ENCODE results near the gene KCNJ1.

The KCNJ1 gene

DNA sequence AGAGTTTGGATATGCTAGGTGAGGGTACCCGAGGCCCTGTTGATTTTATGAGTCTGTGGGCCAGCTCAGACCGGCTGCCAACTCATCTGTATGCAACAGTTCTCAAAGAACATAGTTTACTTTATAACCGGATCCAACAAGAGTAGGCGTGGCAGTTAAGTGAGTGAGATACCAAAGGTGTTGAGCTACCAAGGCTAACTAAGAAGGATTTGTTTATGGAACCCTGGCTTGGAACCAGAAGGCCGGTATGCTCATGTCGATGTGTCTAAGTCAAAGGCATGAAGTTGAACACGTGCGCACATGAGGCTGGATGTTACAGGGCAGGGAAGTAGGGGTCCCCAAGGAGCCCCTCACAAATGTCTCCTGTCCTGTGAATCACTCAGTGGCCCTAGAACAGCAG is at the start of gene KCNJ1:
Gene KCNJ1, minus strand, starts transcription at position 20 of the 400 bp plus-strand sequence. CDS start 27,053 bp downstream, outside the sequence.
- no peak for DNase-seq (ENCODE audit: low read depth)

GRCh38 chr11:128916681-128917080 is 49.6 kb upstream of the KCNJ1 start:
- DNase-seq (ENCODE audit: low read depth) = no peak

DNA sequence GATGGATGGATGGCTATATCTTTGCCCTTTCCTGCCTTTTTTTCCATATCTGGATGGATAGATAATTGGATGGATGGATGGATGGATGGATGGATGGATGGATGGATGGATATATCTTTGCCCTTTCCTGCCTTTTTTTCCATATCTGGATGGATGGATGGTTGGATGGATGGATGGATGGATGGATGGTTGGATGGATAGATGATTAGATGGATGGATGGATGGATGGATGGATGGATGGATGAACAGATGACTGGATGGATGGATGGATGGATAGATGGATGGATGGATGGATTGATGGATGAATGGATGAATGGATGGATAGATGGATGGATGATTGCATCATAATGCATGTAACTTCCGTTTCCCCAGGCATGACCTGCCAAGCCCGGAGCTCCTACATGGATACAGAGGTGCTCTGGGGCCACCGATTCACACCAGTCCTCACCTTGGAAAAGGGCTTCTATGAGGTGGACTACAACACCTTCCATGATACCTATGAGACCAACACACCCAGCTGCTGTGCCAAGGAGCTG is 49.0 kb upstream of the KCNJ1 start:
- no peak for DNase-seq (ENCODE audit: low read depth)

GRCh38 chr11:128915149-128915521 is 48.0 kb upstream of the KCNJ1 start:
- DNase-seq (ENCODE audit: low read depth) = no peak

DNA sequence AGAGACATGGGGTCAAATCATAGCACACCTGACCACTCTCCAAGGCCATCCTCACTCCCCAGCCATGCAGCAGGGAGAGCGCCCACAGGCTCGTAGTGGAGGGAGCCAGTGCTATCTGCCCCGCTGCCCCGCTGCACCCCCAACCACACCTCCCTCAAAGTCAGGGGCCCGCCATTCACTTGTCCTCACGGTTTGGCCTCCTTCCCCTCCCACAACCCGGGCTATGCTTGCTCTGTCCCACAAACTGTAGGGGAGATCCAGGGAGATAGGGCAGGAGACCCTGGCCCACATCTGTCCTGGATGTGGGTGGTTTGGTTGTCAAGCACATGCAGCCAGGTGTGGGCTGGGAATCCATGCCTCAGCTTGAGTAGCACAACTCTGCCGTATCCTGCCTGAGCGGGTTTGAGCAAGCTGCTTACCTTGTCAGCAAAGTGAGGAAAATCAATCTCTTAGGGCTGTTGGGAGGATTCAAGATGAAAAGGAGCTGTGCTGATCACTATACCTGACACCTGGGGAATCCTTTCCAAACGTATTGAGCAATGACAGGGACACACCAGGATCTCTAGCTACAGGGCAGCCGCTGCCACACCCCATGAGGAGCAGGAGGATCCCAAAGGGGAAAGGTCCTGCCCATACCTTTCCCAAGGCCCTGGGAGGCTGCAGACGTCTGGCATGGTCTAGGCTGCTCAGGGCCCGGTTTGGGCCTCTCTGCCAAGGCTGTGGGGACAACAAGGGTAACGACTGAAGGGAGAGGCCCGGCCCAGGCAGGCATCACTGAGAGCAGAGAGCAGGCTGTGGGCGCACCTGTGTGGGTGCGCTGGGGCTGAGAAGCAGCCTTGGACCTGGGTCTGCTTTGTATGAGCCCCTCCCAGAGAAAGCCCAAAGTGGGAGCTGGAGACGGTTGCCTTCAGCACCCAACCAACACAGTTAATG is 47.4 kb upstream of the KCNJ1 start:
- no peak for DNase-seq (ENCODE audit: low read depth)

DNA sequence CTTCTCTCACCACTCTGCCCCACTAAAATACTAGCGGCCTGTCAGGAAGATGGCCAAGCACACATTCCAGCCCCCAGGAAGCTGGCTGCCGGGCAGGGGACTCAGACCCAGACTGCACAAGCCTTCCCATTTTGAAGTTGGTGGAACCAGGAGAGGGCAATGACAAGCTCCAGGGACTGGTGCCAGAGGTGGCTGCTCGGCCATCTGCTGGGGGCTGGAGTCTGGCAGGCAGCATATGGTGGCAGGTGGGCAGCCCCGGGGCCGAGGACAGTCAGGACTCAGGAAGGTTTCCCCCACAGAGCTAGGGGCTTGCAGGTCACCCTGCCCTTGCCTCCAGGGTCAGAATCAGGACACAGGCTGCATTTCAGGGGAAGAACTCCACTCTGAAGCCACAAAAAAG is 46.7 kb upstream of the KCNJ1 start:
- DNase-seq (ENCODE audit: low read depth) = no peak

GRCh38 chr11:128911701-128912100 is 44.6 kb upstream of the KCNJ1 start:
- DNase-seq (ENCODE audit: low read depth) = no peak

GRCh38 chr11:128911239-128911638 is 44.1 kb upstream of the KCNJ1 start:
- no peak for DNase-seq (ENCODE audit: low read depth)

DNA sequence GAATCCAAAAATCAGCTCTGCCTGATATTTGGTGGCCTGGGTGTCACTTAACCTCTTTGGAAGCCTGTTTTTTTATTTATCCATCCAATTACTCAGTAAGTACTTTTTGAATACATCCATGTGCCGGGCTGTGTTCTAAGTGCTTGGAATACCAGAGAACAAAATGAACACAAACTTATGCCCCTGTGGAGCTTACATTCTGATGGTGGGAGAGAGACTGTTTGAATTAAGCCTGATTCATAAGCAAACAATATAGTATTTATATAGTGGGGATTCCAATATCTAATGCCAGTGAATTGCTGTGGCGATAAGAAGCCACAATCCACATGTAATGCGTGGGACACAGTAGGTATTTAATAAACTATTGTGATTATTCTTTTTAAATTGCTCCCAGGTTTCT is 43.5 kb upstream of the KCNJ1 start:
- DNase-seq (ENCODE audit: low read depth) = no peak

GRCh38 chr11:128909438-128910125 is 42.5 kb upstream of the KCNJ1 start:
- DNase-seq (ENCODE audit: low read depth) = no peak

DNA sequence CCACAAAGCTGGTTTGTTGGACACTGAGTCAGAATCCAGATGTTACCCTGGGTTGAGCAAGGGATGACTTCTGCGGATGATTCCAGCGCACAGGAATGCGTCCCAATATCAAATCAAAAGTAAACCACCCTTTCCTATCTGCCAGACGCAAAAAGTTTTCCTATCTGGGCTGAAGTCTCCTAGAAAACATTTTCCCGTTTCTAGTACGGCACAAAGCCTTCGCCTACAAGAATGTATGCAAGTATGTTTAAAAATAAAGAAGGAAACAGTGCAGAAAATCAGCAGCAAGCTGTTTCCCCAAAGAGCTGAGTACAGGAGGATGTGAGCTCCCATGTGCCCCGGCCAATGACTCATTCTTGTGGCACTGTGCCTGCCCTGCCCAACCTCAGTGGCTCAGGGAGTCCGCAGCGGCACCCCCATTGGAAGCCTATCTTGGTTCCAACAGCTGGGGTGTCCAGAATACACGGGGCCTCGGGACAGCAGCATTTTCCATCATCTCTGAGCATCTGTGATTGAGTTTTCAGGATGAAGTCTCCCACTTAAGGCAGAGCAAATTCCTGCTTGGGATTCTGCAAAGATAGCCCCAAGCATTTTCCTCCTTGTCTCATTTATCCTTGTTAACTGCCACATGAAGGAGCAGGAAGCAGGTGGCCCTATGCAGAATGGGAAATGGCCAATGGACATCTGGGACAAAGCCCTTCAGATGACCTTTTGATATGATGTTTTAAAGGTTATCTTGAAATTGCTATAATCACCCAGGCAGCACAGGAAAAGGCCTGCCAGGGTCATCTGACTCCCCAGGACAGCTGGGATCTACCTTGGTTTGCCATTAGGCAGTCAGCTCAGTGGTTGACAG is 41.5 kb upstream of the KCNJ1 start:
- DNase-seq (ENCODE audit: low read depth) = peak; percentile 68

GRCh38 chr11:128907585-128907984 is 40.5 kb upstream of the KCNJ1 start:
- DNase-seq (ENCODE audit: low read depth) = no peak

- DNase-seq (ENCODE audit: low read depth) = no peak
These were observed 39.3 kb upstream of the KCNJ1 start for GRCh38 chr11:128906185-128907050.

- peak; percentile 12 for DNase-seq (ENCODE audit: low read depth)
These were observed 38.5 kb upstream of the KCNJ1 start for GRCh38 chr11:128905345-128906184.

DNA sequence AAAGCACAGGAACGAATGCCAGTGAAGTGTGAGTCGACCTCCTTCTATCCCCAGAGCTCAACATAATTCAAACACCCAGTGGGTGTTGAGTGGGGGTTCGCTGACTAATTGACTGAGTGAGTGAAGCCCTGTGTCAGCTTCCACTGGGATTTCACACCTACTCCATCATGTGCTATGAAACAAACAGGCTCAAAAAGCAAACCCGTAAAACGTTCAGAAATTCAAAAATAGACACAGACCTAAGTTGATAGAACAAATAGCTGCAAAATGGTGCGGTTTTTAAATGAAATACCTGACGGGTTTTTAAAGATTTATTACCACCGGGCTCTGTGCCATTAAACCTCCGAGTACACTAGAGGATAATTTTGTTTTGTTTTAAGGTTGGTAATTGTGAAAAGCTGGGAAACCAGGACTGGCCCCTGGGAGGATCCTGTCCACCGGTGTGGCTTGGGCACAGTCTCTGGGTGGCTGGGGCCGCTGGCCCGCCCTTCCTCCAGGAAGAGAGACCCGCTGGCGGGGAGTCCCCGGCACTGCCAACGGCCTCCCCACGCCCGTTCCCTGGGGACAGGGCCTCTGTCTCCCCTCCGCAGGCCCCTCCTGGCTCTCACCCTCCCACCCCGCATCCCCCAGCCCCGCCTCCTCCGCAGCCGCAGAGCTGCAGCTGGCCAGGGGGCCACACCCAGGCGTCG is 37.7 kb upstream of the KCNJ1 start:
- DNase-seq (ENCODE audit: low read depth) = peak; percentile 54

DNA sequence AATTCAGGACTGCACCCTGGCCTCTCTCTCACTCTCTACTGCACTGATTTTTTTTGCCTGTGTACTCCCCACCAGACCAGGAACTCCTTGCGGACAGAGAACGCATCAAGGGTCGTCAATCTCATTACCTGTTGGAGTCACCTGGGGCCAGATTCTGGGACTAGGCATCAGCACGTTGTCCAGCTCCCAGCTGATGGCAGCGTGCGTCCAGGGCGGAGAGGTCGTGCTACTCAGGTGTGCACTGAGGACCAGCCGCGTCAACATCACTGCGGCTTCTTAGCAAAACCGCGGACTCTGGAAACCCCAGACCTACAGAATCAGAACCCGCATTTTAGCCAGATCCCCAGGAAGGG is 37.2 kb upstream of the KCNJ1 start:
- DNase-seq (ENCODE audit: low read depth) = no peak

DNA sequence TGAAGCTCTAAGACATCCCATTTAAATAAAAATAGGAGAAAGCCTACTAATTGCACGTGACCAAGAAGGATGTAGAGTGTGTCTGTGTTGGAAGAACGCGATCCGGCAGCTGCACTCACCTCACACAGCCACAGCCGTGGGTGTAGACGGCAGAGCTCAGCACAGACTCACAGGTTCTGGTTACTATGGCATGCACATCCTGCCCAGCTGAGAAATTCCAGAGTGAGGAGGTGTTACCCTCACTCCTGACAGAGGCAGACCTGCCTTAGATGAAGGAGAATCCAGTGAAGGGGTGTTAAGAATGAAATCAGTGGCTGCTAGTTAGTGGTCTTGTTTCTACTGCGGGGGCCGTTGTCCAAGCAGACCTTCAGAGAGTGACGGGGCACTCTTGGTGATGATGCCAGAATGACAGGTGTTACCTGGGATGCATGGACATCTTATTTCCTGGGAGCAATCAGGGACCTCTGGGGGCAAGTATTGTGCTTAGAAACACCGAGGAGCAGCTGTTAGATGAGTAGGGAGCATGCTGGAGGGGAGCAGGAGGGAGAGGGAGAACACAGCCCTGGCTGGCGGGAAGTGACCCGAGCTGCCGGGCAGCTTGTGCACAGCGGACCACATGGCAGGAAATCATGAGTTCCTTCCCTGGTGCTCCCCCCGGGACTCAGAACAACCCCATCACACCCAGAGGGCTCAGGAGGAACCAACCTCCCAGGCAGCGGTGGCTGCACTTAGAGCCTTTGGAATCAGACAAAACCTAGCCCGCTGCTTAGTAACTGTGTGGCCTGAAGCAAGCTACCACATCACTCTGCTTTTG is 36.4 kb upstream of the KCNJ1 start:
- DNase-seq (ENCODE audit: low read depth) = peak; percentile 38

DNA sequence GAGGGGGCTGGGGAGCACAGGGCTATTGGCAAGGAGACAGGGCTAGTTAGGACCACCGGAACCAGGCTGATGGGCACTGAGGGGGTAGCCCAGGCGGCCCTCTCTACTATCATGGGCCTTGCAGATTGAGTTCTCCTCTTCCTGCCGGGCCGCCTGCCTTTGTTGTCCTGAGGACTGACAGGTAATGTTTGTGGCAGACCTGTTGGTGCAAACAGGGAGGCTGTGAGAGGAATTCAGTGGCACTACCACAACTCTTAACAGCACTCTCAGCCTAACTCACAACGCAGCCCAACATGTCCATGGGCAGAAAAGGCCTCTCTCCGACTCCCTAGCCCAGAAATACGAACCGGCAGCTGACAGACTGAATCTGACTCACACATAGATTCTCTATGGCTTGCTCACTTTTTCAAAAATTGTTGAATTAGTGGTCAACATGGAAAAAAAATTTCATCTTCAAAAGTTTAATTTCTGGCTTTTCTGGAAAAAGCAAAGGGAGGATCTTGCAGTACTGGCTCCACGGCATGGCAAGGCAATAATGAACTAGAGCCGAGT is 35.5 kb upstream of the KCNJ1 start:
- peak; percentile 31 for DNase-seq (ENCODE audit: low read depth)

Measured in amniotic epithelial cell (primary cell).